A549 (cell line): ENCODE results near the gene CARD19.

Experiments used
- BHLHE40 ChIP-seq: IDR thresholded peaks from 2 replicates; pipeline ENCODE4 v1.6.1; 2012; ENCODE audit warnings: low read depth, low read length, inconsistent platforms
- EP300 ChIP-seq, 2 experiments: fragments of >200 bp; sonication (Bioruptor Twin); formaldehyde crosslinking; IDR thresholded peaks; 2 replicates in 1 of 2; 3 replicates in 1 of 2; pipeline ENCODE4 v1.6.1; 2016 to 2017
- FOSB ChIP-seq: fragments of 250-450 bp; sonication (Bioruptor Pico); IDR thresholded peaks from 2 replicates; pipeline ENCODE4 v1.5.0; 2020; ENCODE audit warnings: mild to moderate bottlenecking, moderate library complexity
- HDAC2 ChIP-seq: fragments of 200-600 bp; sonication (generic); IDR thresholded peaks from 2 replicates; pipeline ENCODE4 v1.6.1; 2016
- JUN ChIP-seq, 2 experiments: fragments of >200 bp; sonication (Bioruptor Twin); formaldehyde crosslinking; IDR thresholded peaks; 2 replicates in 1 of 2; 3 replicates in 1 of 2; pipeline ENCODE4 v1.6.1; 2016 to 2017
- JUNB ChIP-seq: fragments of >200 bp; sonication (Bioruptor Twin); formaldehyde crosslinking; IDR thresholded peaks from 2 replicates; pipeline ENCODE4 v1.6.1; 2016
- MAFK ChIP-seq: fragments of 450-650 bp; IDR thresholded peaks from 2 replicates; pipeline ENCODE4 v1.6.1; 2014; ENCODE audit not compliant: partially characterized antibody
- POLR2A ChIP-seq: IDR thresholded peaks from 2 replicates; pipeline ENCODE4 v1.6.1; 2012; ENCODE audit warnings: mild to moderate bottlenecking, low read length
- RAD21 ChIP-seq, 2 experiments: fragments of >200 bp in 1 of 2; sonication (Bioruptor Twin) in 1 of 2; formaldehyde crosslinking in 1 of 2; IDR thresholded peaks in 1 of 2; conservative IDR thresholded peaks in 1 of 2; 2 replicates in 1 of 2; 3 replicates in 1 of 2; pipeline ENCODE4 v1.6.1; 2012 to 2018; ENCODE audit warnings: inconsistent platforms in 1 of 2
- RCOR1 ChIP-seq: fragments of 150-350 bp; IDR thresholded peaks from 2 replicates; pipeline ENCODE4 v1.6.1; 2014; ENCODE audit warnings: antibody characterized with exemption, low read length, low read depth
- TP53 ChIP-seq: fragments of 250-450 bp; sonication (Bioruptor Pico); IDR thresholded peaks from 2 replicates; pipeline ENCODE4 v1.5.0; 2021; ENCODE audit warnings: mild to moderate bottlenecking, moderate library complexity
- TF ChIP-seq, protein P1 (sequence below): fragments of >200 bp; sonication (Bioruptor Twin); formaldehyde crosslinking; IDR thresholded peaks from 3 replicates; pipeline ENCODE4 v1.5.1; 2016
- TF ChIP-seq, protein P2 (sequence below): fragments of 150-350 bp; IDR thresholded peaks from 2 replicates; pipeline ENCODE4 v1.6.1; 2014; ENCODE audit warnings: low read depth, mild to moderate bottlenecking, low read length
- TF ChIP-seq, protein P3 (sequence below): IDR thresholded peaks from 2 replicates; pipeline ENCODE4 v1.6.1; 2012

DNA sequence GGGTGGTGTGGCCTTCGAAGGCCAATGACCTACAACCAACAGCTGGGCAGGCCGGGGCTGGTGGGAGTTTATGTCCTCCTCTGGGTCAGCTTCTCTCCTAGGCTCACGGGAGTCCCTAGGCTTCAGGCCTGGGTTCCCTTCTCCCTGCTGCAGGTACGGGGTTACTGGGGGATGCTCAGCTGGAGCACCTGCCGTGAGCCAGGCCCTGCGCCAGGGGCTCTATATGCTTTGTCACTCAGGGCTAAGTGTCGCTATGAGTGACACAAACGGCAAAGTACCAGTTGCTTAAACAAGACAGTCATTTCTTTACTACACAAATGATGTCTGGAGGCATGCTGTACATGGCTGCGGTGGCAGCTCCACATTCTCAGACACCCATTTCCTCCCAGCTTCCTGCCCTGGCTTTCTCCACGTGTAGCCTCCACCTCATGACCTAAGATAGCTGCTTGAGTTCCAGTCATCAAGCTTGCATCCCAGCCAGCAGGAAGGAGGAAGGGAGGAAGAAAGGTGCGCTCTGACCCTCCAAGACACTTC is 60.5 kb downstream of the CARD19 start:
- no peak for TF ChIP-seq EP300 (IDR thresholded peaks at IDR 0.05)
- TF ChIP-seq RCOR1, result no peak
- TF ChIP-seq, protein P1, sequence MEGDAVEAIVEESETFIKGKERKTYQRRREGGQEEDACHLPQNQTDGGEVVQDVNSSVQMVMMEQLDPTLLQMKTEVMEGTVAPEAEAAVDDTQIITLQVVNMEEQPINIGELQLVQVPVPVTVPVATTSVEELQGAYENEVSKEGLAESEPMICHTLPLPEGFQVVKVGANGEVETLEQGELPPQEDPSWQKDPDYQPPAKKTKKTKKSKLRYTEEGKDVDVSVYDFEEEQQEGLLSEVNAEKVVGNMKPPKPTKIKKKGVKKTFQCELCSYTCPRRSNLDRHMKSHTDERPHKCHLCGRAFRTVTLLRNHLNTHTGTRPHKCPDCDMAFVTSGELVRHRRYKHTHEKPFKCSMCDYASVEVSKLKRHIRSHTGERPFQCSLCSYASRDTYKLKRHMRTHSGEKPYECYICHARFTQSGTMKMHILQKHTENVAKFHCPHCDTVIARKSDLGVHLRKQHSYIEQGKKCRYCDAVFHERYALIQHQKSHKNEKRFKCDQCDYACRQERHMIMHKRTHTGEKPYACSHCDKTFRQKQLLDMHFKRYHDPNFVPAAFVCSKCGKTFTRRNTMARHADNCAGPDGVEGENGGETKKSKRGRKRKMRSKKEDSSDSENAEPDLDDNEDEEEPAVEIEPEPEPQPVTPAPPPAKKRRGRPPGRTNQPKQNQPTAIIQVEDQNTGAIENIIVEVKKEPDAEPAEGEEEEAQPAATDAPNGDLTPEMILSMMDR, result no peak
- TF ChIP-seq, protein P2, sequence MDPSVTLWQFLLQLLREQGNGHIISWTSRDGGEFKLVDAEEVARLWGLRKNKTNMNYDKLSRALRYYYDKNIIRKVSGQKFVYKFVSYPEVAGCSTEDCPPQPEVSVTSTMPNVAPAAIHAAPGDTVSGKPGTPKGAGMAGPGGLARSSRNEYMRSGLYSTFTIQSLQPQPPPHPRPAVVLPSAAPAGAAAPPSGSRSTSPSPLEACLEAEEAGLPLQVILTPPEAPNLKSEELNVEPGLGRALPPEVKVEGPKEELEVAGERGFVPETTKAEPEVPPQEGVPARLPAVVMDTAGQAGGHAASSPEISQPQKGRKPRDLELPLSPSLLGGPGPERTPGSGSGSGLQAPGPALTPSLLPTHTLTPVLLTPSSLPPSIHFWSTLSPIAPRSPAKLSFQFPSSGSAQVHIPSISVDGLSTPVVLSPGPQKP, result no peak
- no peak for TF ChIP-seq JUN (IDR thresholded peaks at IDR 0.05)
- TF ChIP-seq, protein P3, sequence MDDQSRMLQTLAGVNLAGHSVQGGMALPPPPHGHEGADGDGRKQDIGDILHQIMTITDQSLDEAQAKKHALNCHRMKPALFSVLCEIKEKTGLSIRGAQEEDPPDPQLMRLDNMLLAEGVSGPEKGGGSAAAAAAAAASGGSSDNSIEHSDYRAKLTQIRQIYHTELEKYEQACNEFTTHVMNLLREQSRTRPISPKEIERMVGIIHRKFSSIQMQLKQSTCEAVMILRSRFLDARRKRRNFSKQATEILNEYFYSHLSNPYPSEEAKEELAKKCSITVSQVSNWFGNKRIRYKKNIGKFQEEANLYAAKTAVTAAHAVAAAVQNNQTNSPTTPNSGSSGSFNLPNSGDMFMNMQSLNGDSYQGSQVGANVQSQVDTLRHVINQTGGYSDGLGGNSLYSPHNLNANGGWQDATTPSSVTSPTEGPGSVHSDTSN, result no peak
- TF ChIP-seq POLR2A, result no peak
- TF ChIP-seq HDAC2, result no peak
- no peak for TF ChIP-seq BHLHE40
- TF ChIP-seq TP53 (CRISPR knock-in tag), result no peak
- no peak for TF ChIP-seq JUNB
- TF ChIP-seq MAFK, result no peak
- no peak for TF ChIP-seq RAD21 (conservative IDR thresholded peaks at IDR 0.05 in 1 of 2, IDR thresholded peaks at IDR 0.05 in 1 of 2)
- TF ChIP-seq FOSB (CRISPR knock-in tag), result no peak
